GM18502 (cell line): Measurements from ENCODE around the gene STPG4.

Experiments used
- ATAC-seq: cut with Tn5 transposase; IDR thresholded peaks from one replicate; pipeline ENCODE4 v1.9.1; 2021; ENCODE audit warnings: mild to moderate bottlenecking; ENCODE audit not compliant: unreplicated experiment, poor library complexity

STPG4 gene

DNA sequence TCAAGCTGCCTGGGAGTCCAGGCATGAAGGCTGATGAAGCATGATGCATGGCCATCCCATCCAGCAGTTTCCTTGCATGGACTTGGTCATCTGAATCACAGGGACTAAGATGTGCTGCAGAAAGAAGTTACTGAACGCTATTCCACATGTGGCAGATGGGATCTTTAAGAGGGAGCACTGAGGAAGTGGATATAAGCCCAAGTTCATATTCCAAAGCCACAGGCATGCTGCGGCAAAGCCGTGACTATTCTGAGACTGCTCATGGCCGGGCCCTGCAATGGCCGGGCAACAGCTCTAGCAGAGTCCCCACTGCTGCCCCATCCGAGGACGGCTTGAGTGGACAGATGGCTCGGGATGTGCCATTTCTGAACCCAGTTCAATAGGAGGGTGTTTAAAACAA is 61.5 kb downstream of the STPG4 start:
- ATAC-seq: no peak

DNA sequence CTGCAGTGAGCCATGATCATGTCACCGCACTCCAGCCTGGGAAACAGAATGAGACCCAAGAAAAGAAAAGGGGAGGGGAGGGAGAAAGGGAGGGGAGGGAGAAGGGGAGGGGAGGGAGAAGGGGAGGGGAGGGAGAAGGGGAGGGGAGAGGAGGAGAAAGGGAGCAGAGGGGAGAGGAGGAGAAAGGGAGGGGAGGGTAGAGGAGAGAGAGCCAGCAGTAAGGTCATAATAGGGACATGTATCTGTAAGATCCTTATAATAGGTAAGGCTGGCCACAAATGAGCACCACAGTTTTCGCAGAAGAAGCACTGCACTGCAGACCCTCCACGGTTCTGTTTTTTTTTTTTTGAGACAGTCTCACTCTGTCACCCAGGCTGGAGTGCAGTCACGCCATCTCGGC is 62.6 kb downstream of the STPG4 start:
- ATAC-seq: no peak

DNA sequence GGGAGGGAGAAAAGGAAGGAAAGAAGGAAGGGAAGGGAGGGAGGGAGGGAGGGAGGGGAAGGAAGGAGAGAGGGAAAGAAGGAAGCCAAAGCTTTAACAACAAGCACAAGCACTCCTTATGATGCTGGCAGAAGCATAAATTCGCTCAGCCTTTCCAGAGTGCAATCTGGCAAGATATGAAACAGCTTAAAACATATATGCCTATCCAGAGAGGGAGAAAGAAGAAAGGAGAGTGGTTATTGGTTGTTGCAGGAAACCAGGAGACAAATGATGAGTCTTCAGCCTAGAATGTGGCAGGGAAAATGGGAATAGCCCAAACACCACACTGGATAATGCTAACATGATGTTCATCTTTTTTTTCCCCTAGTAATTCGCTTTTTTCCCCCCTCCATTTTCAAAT is 64.0 kb downstream of the STPG4 start:
- no peak for ATAC-seq

DNA sequence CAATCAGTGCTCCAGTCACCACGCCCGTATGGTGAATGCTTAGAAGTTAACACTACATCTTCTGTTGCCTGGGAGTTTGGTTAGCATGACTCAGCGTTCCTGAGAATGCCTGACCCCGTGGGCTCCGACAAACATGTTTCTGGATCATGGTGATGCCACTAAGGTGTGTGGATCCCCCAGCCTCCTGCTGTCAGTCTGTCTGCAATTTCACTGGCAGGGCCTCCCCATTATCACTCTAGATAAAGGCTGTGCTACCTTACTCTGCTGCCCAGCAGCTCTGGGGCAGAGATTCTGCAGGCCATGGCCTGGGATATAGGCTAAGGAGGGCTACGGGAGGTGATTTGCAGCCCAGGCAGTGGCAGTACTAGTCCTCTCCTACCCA is 66.0 kb downstream of the STPG4 start:
- no peak for ATAC-seq

DNA sequence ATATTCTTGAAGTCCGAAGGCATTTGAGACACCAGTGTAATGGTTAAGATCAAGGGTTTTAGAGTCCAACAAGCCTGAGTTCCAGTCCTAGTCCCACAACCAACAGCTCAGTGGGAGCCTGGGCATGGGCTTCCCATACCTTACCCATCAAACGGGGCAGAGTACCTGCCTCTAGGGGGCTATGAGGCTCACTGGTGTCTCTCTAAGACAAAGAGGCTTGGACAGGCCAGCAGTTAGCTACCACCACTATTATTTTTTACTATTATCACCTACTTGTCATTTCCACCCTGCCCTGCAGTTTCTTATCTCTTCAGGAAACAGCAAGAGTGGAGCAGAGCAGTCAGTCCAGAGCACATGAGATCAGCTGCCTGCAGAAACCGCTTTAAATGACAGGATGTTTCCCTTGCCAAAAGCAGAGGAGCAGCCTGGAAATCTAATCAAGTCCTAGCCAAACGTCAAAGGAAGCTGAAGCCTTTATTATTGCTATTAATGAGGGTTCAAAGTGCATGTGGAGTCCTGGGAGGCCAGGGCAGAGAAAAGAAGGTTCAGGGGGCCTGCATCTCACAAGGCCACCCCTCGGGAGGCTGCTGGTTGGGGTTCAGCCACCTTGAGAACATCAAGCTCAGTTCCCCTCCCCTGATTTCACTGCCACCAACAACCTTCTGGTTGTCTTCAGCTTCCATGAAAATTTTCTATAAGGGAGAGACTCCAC is 66.6 kb downstream of the STPG4 start:
- ATAC-seq: no peak

DNA sequence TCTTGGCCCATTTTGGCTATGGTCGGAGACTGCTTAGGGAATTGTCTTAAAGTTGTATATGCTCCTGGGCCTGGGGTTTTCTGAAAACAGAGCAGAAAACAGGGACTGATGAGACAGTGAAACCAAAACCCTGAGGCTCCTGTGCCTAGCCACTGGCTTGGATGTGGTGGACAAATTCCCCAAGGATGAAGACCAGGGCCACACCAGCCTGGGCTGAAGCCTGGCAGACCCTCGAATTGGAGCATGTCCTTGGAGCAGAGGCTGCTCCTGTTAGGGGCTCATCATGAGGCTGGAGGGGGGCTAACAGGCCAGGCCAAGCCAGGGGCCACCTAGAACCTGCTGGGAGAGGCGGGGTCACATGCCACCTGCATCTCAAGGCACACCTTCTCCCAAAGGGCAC is 68.1 kb downstream of the STPG4 start:
- no peak for ATAC-seq

DNA sequence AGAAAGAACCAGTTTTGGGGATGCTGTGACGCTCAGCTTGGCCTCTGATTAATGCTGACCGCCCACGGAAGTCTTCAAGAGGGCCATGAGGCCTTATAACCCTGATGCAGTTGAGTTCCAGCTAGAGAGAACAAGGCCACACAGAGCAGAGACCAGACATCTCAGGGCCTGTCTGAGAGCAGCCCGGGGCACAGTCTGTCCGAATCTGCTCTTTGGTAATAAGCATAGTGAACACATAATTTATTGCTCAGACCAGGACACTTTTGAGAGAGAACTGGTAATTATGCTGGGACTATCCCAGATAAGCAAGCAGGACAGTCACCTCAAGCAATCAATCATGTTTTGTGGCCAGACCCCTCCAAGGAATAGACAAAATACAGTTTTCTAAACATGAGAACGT is 68.5 kb downstream of the STPG4 start:
- no peak for ATAC-seq

DNA sequence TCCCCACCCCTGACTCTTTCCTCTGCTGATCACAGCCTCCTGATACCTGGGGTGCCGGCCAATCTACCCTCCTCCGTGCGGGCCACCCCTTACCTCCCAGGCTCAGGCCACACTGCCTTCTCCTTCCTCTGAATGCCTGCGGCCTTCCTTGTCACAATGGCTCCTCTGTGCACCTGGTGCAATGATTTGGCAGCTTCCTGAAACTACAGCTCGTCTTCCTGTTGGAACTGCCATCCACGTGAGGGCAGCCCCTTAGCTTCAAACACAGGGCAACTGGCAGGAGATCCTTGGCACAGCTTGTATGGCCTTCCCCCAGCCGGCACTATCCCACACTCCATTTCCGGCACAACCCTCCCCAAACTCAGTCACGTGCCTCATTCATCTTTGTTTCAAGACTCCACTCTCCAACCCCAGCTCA is 69.0 kb downstream of the STPG4 start:
- no peak for ATAC-seq

DNA sequence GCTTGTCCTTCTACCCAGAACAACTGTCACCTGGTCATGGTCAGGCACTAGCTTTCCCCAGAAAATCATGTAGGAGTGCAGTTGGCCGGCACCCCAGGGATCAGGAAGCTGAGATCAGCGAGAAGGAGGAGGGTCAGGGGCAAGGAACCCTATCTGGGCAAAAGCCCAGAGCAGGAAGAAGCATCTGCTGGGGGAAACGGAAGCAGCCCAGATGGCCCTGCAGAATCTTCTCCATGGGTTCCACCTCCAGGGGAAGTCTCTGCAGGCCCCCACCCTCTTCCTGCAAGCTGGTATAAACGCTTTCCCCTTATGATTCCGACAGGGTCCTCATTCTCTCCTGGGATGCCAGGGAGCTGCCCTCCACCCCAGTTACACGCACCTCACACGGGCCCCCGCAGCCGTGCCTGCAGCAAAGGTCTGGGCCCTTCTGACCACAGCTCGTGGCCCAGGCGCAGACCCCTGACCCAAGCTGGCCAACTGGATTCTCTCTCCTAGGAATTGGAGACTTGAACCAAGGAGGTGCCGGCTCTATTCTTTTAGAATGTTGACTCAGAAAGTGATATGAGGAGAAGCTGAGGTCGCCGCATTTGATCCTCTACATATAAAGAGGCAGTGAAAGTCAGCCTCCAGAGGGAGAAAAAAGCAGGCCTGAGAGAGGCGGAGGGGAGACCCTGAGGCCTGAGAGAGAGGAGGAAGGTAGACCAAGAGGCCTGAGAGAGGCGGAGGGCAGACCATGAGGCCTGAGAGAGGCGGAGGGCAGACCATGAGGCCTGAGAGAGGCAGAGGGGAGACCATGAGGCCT is 71.0 kb downstream of the STPG4 start:
- ATAC-seq: no peak

DNA sequence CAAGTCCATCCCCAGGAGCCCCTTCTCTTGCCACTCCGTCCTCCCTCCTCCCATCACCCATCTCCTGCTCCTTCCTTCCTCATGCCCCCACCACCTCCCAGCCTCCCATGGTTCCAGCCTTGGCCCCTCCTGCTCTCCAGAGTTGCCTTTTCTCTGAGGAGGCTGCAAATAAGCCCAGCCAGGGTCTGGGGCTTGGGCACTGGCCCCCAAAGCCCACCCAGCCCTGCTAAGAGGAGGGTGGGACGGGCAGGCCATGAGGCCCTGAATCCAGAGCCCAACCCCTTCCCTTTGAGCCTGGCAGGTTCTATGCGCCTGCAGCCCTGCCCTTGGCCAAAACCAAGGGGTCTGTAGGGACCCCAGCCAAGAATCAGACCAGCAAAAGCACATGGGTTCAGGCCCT is 71.6 kb downstream of the STPG4 start:
- ATAC-seq: no peak

DNA sequence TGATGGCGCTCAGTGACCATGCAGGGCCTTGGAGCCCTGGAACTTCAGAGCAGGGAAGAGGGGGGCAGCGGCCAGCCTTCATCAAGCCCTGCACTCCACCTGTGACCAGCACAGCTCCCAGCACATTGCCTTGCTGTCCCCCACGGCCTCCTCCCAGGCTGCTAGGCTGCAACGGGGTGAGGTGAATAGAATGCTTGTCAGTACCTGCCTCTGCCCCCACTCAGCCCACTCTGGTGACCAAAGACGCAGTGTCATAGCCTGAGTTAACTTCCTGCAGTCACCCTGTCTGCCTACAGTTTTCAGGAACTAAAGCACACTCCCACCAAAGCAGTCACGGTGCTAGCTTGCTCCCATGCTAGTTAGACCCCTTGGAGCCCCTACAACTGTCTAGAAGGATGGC is 72.1 kb downstream of the STPG4 start:
- ATAC-seq: no peak

DNA sequence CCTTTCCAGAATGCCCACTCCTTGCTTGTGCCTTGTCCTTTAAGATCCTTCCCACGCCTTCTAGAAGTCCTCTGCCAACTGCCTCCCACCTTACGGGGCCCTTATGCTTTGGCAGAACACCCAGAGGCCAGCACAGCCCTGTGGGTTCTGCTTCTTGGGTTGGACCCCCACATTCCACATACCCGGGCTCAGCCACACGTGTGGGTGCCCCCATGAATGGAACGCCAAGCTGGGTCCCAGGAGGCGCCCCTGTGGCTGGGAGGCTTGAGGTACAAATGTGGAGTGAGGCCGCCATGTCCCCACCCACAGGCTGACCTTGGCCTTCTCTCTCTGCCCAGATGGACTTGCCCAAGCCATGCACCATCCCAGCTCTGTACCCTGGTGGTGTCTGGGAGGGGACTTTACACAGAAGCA is 74.2 kb downstream of the STPG4 start:
- ATAC-seq: no peak

DNA sequence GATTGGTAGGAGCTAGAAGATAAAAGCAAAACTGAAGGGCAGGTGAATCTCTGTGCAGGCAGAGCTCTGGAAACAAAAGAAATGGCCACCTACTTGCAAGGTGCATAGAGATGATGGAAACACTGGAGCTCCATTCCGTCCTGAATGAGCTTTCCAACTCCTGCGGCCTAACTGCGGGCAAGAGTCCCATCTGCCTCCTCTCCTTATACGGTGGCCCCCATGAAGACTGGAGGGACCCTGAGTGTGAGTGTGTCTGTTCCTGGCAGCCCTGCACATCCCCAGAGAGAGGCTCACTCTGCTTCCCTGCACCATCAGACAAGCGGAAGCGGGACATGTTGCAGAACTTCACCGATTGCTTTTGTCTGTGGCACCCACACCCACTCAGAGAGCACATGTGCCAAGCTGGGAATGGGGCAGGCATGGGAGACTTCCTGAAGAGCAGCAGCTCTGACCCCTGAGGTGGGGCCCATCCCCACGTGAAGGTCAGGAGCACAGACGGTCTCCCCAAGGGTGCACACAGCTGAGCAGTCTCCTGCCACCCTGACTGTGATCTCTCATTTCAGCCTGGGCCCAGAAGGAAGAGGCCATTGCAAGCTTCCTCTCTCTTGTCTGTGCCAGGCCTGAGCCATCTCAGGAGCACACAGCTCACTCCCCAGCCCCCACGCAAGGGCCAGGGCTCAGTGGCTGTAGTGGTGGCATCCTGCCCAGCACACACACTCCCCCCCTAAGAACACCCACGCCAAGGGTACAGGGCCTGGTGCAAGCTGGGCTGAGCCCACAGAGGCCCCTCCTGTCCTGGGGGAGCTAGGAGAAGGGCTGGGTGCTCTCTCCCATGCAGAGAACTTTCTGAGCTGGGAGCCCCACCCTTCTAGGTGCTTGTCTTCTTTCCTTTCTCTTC is 75.3 kb downstream of the STPG4 start:
- ATAC-seq: no peak

DNA sequence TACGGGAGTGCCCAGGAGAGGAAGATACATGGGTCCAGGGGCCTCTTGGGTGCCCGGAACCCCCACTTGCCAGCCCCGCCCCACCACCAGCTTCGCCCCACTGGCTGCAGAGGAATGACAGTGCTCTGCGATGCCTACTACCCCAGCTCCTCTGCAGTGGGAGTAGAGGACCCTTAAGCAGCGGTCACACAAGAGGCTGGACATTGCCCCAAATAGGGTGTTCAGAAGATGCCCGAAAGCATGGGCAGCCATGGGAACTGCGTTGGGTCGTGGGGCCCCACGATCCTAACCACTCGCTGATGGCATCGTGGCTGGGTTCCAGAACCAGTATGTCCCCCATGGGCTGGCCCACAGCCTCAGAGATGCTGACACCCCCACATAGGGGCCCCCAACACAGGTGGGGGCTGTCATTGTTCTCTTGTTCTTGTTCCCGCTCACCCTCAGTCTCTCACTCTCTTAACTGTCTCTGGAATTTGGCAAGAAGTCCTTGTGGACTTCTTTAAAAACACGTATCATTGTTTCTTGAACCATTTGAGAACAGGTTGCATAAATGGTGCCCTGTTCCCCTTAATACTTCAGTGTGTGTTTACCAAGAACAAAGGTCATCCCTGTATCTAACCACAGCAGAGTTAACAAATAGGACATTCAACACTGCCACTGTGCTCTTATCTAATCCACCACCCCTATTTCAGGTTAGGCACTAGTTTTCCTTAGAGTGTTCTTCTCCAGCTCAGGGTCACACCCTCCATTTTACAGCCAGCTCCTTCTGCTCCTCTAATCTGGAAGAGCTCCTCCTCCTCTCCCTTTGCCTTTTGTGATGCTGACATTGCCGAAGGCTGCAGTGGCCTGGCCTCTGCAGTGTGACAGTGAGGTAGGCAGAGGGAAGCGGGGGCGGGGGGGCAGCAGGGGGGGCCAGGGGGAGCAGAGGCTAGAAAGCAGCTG is 76.3 kb downstream of the STPG4 start:
- no peak for ATAC-seq

DNA sequence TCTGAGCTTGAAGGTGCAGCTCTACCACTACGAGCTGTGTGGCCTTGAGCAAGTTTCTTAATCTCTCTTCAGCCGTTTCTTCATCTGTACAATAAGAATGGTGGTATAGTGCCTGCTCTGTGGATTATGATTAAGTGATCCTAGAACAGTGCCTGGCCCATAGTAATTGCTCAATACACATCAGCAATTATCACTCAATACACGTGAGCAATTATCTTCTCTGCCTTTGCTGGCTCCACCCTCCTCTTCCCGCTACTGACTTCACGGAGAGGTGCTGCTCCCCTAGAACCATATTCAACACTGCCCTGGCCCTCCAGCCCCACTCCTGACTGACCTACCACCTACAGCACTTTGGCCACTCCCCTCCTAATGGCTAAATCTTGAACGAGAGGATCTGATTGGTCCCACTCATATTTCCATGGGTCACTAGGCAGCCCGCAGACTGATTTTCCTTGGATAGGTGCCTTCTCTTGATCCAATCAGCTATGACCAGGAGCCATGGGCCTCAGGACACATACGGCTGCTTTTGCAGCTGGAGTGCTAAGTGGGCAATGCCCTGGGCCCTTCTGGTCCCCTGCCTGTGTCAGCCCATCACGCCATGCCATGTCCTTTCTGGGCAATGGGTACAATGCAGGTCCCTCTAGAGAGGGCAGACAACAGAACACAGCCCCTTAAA is 77.5 kb downstream of the STPG4 start:
- ATAC-seq: no peak

DNA sequence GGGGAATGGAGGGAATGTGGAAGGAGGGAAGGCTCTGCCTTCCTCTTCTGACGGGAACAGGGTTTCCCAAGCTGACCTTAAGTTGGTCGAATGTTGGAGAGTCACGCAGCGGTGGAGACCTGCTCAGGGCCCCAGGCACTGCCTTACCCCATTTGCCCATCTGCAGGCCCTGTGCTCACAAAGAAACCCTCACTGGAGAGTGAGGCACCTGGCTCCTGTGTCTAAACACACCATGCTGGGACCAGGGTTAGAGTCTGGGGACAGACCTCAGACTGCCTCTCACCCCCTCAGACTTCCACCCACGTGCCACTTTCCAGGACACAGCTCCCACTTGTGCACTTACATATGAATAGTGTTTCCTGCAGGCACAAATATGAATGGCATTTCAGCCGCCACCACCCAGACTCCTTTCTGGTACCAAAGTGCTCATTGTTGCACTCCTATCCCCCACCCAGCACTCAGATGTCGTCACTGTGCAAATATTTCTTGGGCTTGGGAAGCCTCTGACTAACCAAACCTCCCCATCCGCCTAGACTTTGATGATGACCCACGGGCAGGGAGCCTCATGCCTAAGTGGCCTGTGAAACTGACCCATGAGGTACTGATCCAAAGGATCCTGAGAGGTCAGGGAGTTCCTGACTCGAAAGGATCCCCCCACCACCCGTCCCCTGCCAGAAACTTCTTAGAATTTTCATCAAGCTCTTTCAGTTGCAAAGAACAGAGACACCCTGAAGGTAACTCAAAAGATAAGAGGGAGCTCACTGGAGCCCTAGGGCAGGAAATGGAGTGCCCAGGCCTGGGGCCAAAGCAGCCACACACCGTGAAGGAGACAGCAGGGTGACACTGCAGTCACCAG is 78.3 kb downstream of the STPG4 start:
- ATAC-seq: no peak

DNA sequence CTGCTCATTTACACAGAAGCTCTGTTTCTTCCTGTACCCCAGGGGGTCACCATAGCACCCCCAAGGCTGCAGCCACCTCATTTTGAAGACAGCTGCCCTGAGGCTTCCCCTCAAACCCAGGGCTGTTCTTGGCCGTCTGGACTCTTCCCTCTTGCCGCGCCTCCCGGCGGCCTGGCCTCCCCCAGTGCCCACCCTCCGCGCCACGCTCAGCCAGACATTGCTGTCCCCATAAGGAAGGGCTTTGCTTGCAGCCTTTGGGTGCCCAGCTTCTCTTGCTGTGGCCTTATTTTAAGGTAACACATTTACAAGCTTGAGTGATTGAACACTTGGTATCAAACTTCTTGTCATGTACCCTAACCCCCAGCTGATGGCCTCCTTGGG is 79.0 kb downstream of the STPG4 start:
- ATAC-seq: no peak

DNA sequence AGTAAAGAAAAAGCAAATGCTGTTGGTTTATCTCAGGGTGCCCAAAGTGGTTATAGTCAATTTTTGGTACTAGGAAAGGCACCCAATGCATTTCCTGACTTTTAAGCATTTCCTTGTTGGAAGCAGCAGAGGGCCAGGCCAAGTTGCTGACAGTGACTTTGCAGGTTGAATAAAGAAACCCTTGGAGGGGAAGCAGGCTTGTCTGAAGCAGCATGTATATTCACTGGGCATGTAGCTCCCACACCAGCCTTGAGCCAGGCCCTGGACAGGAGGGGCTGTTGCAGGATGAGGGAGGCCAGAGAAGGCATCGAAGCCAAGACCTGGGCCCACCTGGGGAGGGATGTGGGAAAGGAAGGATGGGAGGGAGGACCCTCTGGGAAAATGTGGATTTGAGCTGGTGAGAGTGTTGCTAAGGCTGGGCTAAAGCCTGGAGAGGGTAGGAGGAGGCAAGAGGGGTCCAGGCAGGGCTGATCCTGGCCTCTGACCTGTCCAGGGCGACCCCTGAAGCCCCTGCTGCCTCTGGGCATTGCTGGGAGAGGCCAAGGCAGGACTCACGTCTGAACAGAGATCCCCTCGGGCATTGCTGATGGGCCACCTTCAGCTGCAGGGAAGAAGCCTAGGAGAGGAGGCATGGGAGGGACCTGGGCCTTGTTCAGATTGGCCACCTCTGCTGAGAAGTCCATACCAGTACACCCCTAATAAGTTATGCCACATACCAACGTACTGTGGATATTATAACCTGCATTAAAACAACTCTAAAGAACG is 79.6 kb downstream of the STPG4 start:
- no peak for ATAC-seq
